ENCODE results near the gene ZNF782.
A peak's percentile ranks its signal among the peaks of the same experiment; 100 is the strongest.
"Not testable (repeated sequence)": the region's sequence is repeated elsewhere in the genome, so short reads cannot be mapped to it uniquely, and the experiment has no call there.

Gene ZNF782

DNA sequence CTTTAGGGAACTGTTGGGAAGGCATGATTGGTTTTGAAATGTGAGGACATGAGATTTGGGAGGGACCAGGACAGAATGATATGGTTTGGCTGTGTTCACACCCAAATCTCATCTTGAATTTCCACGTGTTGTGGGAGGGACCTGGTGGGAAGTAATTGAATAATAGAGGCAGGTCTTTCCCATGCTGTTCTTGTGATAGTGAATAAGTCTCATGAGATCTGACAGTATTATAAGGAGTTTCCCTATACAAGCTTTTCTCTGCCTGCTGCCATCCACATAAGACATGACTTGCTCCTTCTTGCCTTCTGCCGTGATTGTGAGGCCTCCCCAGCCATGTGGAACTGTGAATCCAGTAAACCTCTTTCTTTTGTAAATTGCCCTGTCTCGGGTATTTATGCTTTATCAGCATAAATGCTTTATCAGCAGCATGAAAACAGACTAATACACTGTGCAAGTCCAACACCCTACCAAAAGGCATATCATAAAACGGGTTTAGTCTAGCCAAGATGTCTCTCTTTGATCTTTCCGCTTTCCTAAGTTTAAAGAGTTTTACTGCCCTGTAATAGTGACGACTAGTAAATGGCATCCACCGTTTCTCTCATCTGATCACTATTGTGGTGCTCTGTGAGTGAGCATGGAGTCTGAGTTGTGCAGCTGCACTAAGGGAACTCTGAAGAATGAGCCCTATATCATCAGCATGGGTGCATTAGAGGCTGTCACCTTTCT is 12.9 kb upstream of the ZNF782 start:
- TF ChIP-seq GATA1 (IDR thresholded peaks at IDR 0.05; ENCODE audit: low read depth, low read length) = no peak
- TF ChIP-seq POLR2A (IDR thresholded peaks at IDR 0.05; ENCODE audit: low read length) = no peak
- DNase-seq = no peak

DNA sequence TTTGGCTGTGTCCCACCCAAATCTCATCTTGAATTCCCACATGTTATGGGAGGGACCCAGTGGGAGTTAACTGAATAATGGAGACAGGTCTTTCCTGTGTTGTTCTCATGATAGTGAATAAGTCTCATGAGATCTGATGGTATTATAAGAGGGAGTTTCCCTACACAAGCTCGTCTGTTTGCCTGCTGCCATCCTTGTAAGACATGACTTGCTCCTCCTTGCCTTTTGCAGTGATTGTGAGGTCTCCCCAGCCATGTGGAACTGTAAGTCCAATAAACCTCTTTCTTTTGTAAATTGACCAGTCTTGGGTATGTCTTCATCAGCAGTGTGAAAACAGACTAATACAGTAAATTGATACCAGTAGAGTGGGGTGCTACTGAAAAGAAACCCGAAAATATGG is 10.9 kb upstream of the ZNF782 start:
- not testable (repeated sequence) for DNase-seq

DNA sequence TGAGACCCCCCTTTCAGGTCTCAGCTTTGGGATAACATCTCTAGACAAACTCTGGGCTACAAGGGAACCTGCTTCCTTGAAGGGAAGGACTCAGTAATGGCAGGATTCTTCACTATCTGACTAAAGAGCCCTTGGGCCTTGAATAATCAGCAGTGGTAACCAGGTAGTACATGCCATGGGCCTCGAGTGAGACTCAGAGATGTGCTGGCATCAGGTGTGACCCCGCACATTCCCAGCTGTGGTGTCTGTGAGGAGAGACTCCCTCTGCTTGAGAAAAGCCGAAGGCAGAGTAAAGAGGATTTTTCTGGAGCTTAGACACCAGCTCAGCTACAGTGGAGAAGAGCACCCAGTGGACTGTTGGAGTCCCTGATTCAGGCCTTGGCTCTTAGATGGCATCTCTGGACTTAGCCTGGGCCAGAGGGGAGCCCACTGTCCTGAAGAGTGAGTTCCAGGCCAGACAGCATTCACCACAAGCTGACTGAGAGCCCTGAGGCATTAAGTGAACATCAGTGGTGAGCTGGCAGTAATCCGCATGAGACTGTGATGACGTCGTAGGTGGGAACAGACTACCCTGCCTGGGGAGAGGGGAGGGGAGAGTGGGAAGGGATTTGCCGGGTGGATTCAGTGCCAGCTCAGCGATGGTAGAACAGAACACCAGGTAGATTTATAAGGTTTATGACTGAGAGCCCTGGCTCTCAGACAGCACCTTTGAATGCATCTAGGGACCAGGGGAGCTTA is 5.3 kb upstream of the ZNF782 start:
- DNase-seq = no peak
- no peak for TF ChIP-seq POLR2A (IDR thresholded peaks at IDR 0.05; ENCODE audit: low read length)
- no peak for TF ChIP-seq GATA1 (IDR thresholded peaks at IDR 0.05; ENCODE audit: low read depth, low read length)

DNA sequence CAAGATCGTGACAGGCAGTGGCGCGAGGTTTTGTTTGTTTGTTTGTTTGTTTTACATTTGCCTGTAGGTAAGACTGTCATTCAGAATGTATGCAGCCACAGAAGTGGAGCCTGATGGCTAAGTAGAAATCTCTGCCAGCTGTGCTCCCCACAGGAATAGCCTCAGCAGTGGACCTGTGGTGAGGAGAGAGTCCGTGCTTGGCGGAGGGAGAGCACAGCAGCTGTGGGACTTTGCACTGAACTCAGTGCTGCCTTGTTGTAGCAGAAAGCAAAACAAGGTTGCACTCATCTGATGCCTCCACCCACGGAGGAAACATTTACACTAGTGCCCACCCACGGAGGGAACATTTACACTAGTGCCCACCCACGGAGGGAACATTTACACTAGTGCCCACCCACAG is 4.4 kb upstream of the ZNF782 start:
- no peak for DNase-seq
- TF ChIP-seq GATA1 (IDR thresholded peaks at IDR 0.05; ENCODE audit: low read depth, low read length) (no peak), POLR2A (IDR thresholded peaks at IDR 0.05; ENCODE audit: low read length) (no peak)

DNA sequence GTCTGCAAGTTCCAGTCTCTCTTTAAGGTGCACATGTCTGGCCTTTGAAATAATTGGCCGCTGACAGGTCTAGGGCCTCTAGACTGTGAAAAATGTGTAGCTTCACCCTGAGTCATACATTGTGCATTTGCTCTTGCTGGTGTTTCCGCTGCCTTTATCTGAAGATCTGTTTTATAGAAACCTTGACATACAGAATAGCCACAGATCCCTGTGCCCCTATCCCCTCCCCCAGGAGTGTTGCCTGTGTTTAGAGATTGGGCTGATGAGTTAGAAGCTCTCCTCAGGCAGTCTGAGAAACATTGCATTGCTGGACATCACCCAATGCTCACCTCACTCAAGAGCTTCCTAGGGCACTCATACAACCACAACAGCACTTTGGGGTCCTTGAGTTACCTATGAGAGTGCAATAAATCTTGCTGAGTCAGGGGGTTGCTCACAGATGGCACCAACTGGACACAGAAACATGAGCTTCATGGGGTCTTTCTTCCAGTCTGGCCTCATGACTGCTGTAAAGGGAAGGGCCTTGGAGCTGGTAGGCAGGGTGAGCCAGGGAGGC is 3.8 kb upstream of the ZNF782 start:
- peak; percentile 18 to 24 for DNase-seq

DNA sequence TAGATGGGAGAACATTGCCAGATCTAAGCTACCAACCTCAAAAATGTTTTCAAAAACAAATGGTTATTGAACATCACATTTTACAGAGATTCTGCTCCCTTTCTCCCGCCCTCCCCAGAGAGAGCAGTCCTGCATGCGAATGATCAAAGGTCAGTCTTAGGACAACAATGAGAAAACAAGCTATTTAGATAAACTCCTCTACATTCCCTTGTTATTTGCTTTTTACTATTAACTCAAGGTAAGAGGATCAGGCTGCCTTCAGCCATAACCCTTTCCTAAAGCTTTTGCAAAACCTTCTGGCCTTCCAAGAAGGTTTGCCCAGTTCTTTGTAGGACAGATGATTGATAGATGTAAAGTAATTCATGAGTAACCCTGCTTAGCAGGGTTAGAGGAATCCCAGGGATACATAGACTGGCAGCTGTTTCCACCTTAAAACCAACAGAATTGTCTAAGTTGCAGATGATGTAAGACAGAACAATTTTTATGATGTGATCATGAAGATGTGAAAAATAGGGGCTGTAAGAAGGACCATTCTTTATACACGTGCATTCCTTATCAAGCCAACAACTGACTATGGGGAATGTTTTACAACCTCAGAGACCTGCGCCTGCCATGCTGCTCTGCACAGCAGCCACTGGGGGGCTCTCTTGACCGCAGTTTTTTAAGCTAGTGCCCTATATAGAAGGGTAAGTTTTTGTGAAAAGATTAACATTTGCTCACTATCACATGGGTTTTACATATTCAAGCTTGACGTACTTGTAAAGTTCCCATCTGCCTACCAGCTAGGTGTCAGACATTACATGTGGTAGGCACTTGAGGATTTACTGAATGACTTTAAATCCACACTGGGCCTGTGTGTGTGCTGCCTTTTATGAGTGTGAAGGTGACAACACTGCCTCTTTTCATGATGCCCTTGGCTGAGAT is 2.3 kb upstream of the ZNF782 start:
- no peak for TF ChIP-seq GATA1 (IDR thresholded peaks at IDR 0.05; ENCODE audit: low read depth, low read length)
- no peak for TF ChIP-seq POLR2A (IDR thresholded peaks at IDR 0.05; ENCODE audit: low read length)
- DNase-seq = peak; percentile 75 to 85

More for the DNA sequence above, 3.8 kb upstream of the ZNF782 start:
- TF ChIP-seq GATA1 (IDR thresholded peaks at IDR 0.05; ENCODE audit: low read depth, low read length) (no peak), POLR2A (IDR thresholded peaks at IDR 0.05; ENCODE audit: low read length) (no peak)

DNA sequence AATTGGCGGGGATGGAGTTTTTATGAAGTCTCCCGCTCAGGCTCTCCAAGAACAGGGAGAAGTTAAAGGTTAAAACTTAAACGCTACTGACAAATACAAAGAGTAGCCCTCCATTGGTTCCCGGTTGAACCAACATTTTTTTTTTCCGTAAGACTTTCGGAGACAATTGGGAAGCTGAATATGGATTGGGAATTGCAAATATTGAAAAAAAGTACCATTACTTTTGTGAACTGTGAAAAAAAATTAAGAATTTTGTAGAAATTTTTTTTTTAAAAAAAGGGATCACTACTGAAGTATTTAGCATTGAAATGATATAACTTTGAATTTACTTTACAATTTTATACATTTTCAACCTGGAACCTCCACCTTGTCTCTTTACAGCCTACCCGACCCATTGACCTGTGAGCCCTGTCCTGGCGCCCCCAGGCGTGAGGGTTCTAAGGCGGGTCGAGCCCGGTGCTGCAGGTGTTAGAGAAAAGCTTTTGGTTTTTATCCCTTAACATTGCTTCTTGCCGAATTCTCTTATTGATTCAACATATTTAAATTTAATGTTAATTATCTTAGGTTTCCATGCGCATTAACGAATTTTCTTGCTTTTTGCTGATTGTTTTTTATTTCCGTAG is 448 bp upstream of the ZNF782 start:
- no peak for TF ChIP-seq GATA1 (IDR thresholded peaks at IDR 0.05; ENCODE audit: low read depth, low read length)
- TF ChIP-seq POLR2A (IDR thresholded peaks at IDR 0.05; ENCODE audit: low read length) = no peak
- no peak for DNase-seq

DNA sequence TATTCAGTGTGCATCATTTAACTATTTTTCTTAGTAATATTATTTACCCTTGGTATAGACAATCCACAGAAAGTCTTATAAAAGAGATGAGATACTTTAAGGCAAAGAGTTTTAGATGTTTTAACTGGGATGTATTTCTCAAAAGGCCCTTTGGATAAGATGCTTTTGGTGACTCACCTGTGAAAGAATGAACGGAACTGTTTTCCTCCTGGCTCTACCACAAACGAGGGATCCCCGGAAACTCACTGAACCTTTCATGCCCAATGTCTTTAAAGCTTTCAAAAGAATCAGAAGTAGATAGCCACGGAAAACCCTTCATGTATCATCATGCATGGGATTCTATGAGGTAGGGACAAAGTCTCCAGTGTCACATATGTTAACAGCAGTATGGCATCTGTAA is 1.6 kb downstream of the ZNF782 start:
- no peak for DNase-seq
- TF ChIP-seq GATA1 (IDR thresholded peaks at IDR 0.05; ENCODE audit: low read depth, low read length) = no peak
- no peak for TF ChIP-seq POLR2A (IDR thresholded peaks at IDR 0.05; ENCODE audit: low read length)

DNA sequence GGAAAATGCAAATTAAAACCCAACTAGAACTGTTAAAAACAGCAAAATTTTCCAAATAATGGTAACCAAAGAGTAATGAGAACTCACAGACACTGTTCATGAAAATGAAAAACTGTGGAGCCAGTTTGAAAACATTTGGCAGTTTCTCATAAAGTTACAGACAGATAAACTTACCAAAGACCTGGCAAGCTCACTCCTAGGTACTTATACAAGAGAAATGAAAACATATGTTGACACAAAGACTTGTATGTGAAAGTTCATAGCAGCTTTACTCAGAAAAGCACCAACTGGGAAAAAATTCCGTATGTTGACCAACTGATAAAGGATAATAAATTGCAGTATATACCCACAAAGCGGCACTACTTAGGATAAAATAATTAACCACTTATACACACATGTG is 10.3 kb downstream of the ZNF782 start:
- no peak for DNase-seq
- TF ChIP-seq POLR2A (IDR thresholded peaks at IDR 0.05; ENCODE audit: low read length) (no peak), GATA1 (IDR thresholded peaks at IDR 0.05; ENCODE audit: low read depth, low read length) (no peak)

DNA sequence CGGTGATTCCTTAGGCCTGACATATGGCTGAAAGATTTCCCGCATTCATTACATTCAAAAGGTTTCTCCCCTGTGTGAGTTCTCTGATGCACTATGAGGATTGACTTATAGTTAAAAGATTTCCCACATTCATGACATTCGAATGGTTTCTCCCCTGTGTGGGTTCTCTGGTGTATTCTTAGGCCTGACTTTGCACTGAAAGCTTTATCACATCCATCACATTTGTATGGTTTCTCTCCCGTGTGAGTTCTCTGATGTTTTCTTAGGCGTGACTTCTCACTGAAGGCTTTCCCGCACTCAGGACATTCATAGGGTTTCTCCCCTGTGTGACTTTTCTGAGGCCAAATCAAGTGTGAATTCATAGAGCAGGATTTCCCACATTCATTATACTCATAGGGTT is 35.8 kb downstream of the ZNF782 start:
- TF ChIP-seq POLR2A (IDR thresholded peaks at IDR 0.05; ENCODE audit: low read length) = no peak
- no peak for TF ChIP-seq GATA1 (IDR thresholded peaks at IDR 0.05; ENCODE audit: low read depth, low read length)
- DNase-seq = peak; percentile 8 to 16

DNA sequence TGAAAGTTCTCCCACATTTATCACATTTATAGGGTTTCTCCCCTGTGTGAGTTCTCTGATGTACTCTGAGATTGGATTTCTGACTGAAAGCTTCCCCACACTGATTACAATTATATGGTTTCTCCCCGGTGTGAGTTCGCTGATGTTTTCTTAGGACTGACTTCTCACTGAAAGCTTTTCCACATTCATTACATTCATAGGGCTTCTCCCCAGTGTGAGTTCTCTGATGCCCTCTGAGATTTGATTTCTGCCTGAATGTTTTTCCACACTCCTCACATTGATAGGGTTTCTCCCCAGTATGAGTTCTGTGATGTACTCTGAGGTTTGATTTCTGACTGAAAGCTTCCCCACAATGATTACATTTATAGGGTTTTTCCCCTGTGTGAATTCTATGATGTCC is 36.3 kb downstream of the ZNF782 start:
- DNase-seq = no peak
- TF ChIP-seq GATA1 (IDR thresholded peaks at IDR 0.05; ENCODE audit: low read depth, low read length) (no peak), POLR2A (IDR thresholded peaks at IDR 0.05; ENCODE audit: low read length) (no peak)

DNA sequence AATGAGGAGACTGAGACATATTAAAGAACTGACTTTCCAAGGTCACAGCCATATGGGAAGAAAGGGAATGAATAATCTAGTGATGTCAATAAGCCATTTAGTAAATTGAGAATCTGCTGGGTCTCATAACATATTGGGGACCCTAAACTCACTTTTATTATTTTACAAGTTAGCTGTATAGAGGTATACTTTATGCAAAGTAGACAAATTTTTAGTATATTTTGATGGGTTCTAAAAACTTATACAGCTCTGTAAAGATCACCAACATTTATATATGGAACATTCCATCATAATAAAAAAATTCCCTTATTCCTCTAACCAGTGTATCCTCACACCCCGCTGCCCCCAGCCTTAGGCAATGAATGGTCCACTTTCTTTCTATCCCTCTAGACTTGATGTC is 40.7 kb downstream of the ZNF782 start:
- TF ChIP-seq GATA1 (IDR thresholded peaks at IDR 0.05; ENCODE audit: low read depth, low read length) (no peak), POLR2A (IDR thresholded peaks at IDR 0.05; ENCODE audit: low read length) (no peak)
- no peak for DNase-seq

DNA sequence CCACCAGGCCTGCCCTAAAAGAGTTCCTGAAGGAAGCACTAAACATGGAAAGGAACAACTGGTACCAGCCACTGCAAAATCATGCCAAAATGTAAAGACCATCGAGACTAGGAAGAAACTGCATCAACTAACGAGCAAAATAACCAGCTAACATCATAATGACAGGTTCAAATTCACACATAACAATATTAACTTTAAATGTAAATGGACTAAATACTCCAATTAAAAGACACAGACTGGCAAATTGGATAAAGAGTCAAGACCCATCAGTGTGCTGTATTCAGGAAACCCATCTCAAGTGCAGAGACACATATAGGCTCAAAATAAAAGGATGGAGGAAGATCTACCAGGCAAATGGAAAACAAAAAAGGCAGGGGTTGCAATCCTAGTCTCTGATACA is 55.4 kb downstream of the ZNF782 start:
- DNase-seq = not testable (repeated sequence)

DNA sequence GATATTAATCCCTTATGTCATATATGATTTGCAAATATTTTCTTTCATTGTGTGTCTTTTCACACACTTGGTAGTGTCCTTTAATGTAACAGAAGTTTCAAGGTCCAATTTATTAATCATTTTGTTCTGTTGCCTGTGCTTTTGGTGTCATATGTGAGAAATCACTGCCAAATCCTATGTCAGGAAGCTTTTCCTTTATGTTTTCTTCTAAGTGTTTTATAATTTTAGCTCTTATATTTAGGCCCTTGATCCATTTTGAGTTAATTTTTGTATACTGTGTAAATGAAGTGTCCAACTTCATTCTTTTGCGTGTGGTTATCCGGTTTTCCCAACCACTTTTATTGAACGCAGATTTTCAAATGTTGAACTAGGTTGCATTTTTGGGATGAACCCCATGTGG is 70.3 kb downstream of the ZNF782 start:
- TF ChIP-seq GATA1 (IDR thresholded peaks at IDR 0.05; ENCODE audit: low read depth, low read length) (no peak), POLR2A (IDR thresholded peaks at IDR 0.05; ENCODE audit: low read length) (no peak)
- DNase-seq = no peak
